HEK293T (cell line): ENCODE data around the gene KRTAP10-10.
"Not testable (repeated sequence)": the region's sequence is repeated elsewhere in the genome, so short reads cannot be mapped to it uniquely, and the experiment has no call there.

Experiments used
- CTCF ChIA-PET: fragments of 350-600 bp; formaldehyde crosslinking; extraction: SDS; loops from one replicate; lab custom pipeline; 2021; ENCODE audit warnings: antibody characterized with exemption, inconsistent platforms; lab: Yijun Ruan, JAX
- POLR2A ChIA-PET: fragments of 350-600 bp; formaldehyde crosslinking; extraction: SDS; loops from one replicate; lab custom pipeline; 2020; ENCODE audit warnings: antibody characterized with exemption, inconsistent platforms; lab: Yijun Ruan, JAX
- DNase-seq: peaks from one replicate; pipeline ENCODE4 v3.0.0; 2012; ENCODE audit warnings: mixed read lengths; ENCODE audit errors: extremely low spot score
- ARNT ChIP-seq: fragments of 450-650 bp; IDR thresholded peaks from 2 replicates; pipeline ENCODE4 v1.6.1; 2017; ENCODE audit warnings: mild to moderate bottlenecking
- BHLHE40 ChIP-seq: fragments of 450-650 bp; IDR thresholded peaks from 2 replicates; pipeline ENCODE4 v1.6.1; 2016; ENCODE audit warnings: mild to moderate bottlenecking, moderate library complexity, borderline replicate concordance
- CTBP1 ChIP-seq: fragments of 450-650 bp; IDR thresholded peaks from 2 replicates; pipeline ENCODE4 v1.6.1; 2016; ENCODE audit warnings: borderline replicate concordance
- ELF4 ChIP-seq: fragments of 450-650 bp; IDR thresholded peaks from 2 replicates; pipeline ENCODE4 v1.6.1; 2017; ENCODE audit warnings: antibody characterized with exemption
- FOXA1 ChIP-seq: fragments of 450-650 bp; IDR thresholded peaks from 2 replicates; pipeline ENCODE4 v1.6.1; 2016; ENCODE audit warnings: mild to moderate bottlenecking
- FOXK2 ChIP-seq: fragments of 450-650 bp; IDR thresholded peaks from 2 replicates; pipeline ENCODE4 v1.6.1; 2016; ENCODE audit warnings: mild to moderate bottlenecking
- FOXM1 ChIP-seq: fragments of 450-650 bp; IDR thresholded peaks from 2 replicates; pipeline ENCODE4 v1.6.1; 2017; ENCODE audit warnings: mild to moderate bottlenecking, borderline replicate concordance
- HDGF ChIP-seq: fragments of 450-650 bp; IDR thresholded peaks from 2 replicates; pipeline ENCODE4 v1.6.1; 2017; ENCODE audit warnings: antibody characterized with exemption, borderline replicate concordance
- L3MBTL2 ChIP-seq: fragments of 450-650 bp; conservative IDR thresholded peaks from 2 replicates; pipeline ENCODE4 v1.6.1; 2016; ENCODE audit warnings: mild to moderate bottlenecking
- LEF1 ChIP-seq: fragments of 450-650 bp; IDR thresholded peaks from 2 replicates; pipeline ENCODE4 v1.6.1; 2017; ENCODE audit warnings: mild to moderate bottlenecking, borderline replicate concordance
- NFRKB ChIP-seq: fragments of 450-650 bp; IDR thresholded peaks from 2 replicates; pipeline ENCODE4 v1.6.1; 2016; ENCODE audit warnings: mild to moderate bottlenecking, moderate library complexity
- PKNOX1 ChIP-seq: fragments of 450-650 bp; IDR thresholded peaks from 2 replicates; pipeline ENCODE4 v1.6.1; 2016
- SP1 ChIP-seq: fragments of 450-650 bp; IDR thresholded peaks from 2 replicates; pipeline ENCODE4 v1.6.1; 2017
- SUZ12 ChIP-seq: fragments of 450-650 bp; IDR thresholded peaks from 2 replicates; pipeline ENCODE4 v1.6.1; 2016; ENCODE audit warnings: mild to moderate bottlenecking
- TARDBP ChIP-seq: fragments of 450-650 bp; IDR thresholded peaks from 2 replicates; pipeline ENCODE4 v1.6.1; 2016
- ZNF384 ChIP-seq: fragments of 450-650 bp; IDR thresholded peaks from 2 replicates; pipeline ENCODE4 v1.6.1; 2016

The KRTAP10-10 gene

GRCh38 chr21:44625756-44626155 is 11.4 kb upstream of the KRTAP10-10 start:
- ChIA-PET POLR2A (no interaction called here), CTCF (interaction anchor here (0.6 kb wide), 1 partner anchor 90 kb away, joined by 3 read pairs; no protein-coding TSS in a partner anchor)
- no peak for DNase-seq
- TF ChIP-seq NFRKB (no peak), SUZ12 (no peak), LEF1 (no peak), SP1 (no peak), TARDBP (no peak)

DNA sequence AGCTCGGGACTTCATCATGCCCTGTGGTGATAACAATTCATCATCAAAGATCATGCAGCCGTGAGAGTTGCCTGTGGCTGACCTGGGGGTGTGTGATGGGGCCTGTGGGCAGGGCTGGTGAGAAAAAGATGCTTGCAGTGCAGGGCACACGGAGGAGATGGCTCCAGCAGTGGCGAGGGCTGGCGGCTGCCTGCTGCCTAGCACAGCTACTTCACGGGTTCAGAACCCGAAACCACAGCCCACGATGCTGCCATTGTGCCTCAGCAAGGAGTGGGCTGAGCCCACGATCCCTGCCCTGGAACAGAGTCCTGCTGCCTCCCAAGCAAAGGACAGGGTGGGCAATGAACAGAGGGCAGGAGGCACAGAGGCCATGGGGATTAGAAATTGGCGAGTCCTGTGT is 10.9 kb upstream of the KRTAP10-10 start:
- CTCF ChIA-PET, result no interaction called here
- no peak for DNase-seq
- POLR2A ChIA-PET, result no interaction called here
- no peak for TF ChIP-seq L3MBTL2
- TF ChIP-seq FOXK2, result no peak
- TF ChIP-seq CTBP1, result no peak
- TF ChIP-seq NFRKB, result no peak
- TF ChIP-seq ZNF384, result no peak
- TF ChIP-seq SP1, result no peak
- TF ChIP-seq FOXA1, result no peak
- no peak for TF ChIP-seq LEF1
- no peak for TF ChIP-seq FOXM1
- TF ChIP-seq HDGF, result no peak
- TF ChIP-seq SUZ12, result no peak
- TF ChIP-seq PKNOX1, result no peak
- TF ChIP-seq ELF4, result no peak
- no peak for TF ChIP-seq ARNT
- no peak for TF ChIP-seq TARDBP
- TF ChIP-seq BHLHE40, result no peak

DNA sequence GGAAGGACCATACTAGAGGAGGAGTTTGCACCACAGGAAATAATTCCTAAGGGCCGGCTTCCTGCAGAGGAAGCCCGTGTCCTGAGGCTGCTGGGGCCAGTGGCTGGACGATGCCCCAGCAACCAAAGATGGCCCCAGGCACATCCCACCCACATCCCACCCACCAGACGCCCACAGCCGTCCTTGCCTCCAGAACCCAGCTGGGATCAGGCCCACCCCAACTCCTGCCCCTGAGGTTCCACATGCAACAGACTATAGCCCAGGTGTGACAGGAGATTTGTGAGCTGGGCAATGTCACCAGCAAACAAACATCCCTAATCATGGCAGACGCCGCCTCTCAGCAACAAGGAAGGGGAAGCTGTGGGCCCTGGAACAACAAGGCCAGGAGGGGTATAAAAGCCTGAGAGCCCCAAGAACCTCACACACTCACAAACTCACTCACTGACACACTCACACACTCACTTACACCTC is 10.4 kb upstream of the KRTAP10-10 start, which contains the start of gene KRTAP10-9:
TSS of gene KRTAP10-9 (plus strand) at position 421 of the 471 bp plus-strand sequence. CDS start 79 bp downstream, outside the sequence.
- no peak for DNase-seq
- POLR2A ChIA-PET, result no interaction called here
- TF ChIP-seq ELF4, result no peak
- TF ChIP-seq SP1, result no peak
- TF ChIP-seq SUZ12, result no peak
- TF ChIP-seq LEF1, result no peak
- no peak for TF ChIP-seq PKNOX1
- TF ChIP-seq ARNT, result no peak
- no peak for TF ChIP-seq ZNF384
- TF ChIP-seq NFRKB, result no peak
- TF ChIP-seq FOXK2, result no peak
- TF ChIP-seq FOXM1, result no peak
- TF ChIP-seq BHLHE40, result no peak
- no peak for TF ChIP-seq FOXA1
- TF ChIP-seq CTBP1, result no peak
- TF ChIP-seq HDGF, result no peak
- TF ChIP-seq TARDBP, result no peak
- TF ChIP-seq L3MBTL2, result no peak
- CTCF ChIA-PET, result no interaction called here

- POLR2A ChIA-PET, DNase-seq, CTCF ChIA-PET: not testable (repeated sequence)
Measured at GRCh38 chr21:44627181-44627822, 9.9 kb upstream of the KRTAP10-10 start.

- CTCF ChIA-PET, DNase-seq, POLR2A ChIA-PET: not testable (repeated sequence)
Measured at GRCh38 chr21:44627831-44628233, 9.3 kb upstream of the KRTAP10-10 start.

GRCh38 chr21:44628707-44629391 is 8.3 kb upstream of the KRTAP10-10 start:
- ChIA-PET POLR2A (no interaction called here), CTCF (no interaction called here)
- no peak for DNase-seq
- TF ChIP-seq TARDBP (no peak), L3MBTL2 (no peak), SP1 (no peak), BHLHE40 (no peak), ZNF384 (no peak), FOXA1 (no peak), FOXM1 (no peak), NFRKB (no peak), FOXK2 (no peak), ELF4 (no peak), SUZ12 (no peak), CTBP1 (no peak)

DNA sequence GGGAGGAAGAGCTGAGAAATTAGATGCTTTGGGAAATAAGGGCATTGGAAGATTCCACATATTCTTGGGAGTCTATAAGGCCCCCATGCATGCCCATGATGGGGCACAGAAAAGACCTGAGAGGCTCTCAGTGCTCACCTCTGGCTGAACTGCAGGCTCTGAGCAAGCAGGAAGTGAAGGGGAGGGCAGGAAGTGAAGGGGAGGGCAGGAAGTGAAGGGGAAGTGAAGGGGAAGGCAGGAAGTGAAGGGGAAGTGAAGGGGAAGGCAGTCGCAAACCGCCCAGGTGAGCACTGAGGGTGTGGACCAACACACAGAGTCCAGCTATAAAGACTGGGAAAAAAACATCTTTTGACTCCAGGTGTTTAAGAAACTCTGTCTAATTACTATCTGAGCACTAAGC is 6.7 kb upstream of the KRTAP10-10 start:
- TF ChIP-seq ARNT (no peak), NFRKB (no peak), LEF1 (no peak), CTBP1 (no peak), PKNOX1 (no peak), FOXM1 (no peak), TARDBP (no peak), L3MBTL2 (no peak), ELF4 (no peak), FOXA1 (no peak), BHLHE40 (no peak), HDGF (no peak), SUZ12 (no peak), SP1 (no peak), ZNF384 (no peak), FOXK2 (no peak)
- DNase-seq, result no peak
- ChIA-PET POLR2A (no interaction called here), CTCF (no interaction called here)
